Activated CD8-positive, alpha-beta memory T cell treated with anti-CD3 and anti-CD28 coated beads for 48 hours (primary cell): ENCODE measurements around the gene FAM72A.
"Not testable (repeated sequence)": the region's sequence is repeated elsewhere in the genome, so short reads cannot be mapped to it uniquely, and the experiment has no call there.

Experiments used
- DNase-seq, 3 experiments: peaks; one replicate each; pipeline ENCODE4 v3.0.0-alpha.2; 2020; ENCODE audit warnings: low read depth in 2 of 3, low spot score in 2 of 3

The FAM72A gene

GRCh38 chr1:206169794-206170193, 32.8 kb downstream of the FAM72A start:
- not testable (repeated sequence) for DNase-seq

- not testable (repeated sequence) for DNase-seq
Measured at GRCh38 chr1:206167350-206168029, 35.1 kb downstream of the FAM72A start.

DNA sequence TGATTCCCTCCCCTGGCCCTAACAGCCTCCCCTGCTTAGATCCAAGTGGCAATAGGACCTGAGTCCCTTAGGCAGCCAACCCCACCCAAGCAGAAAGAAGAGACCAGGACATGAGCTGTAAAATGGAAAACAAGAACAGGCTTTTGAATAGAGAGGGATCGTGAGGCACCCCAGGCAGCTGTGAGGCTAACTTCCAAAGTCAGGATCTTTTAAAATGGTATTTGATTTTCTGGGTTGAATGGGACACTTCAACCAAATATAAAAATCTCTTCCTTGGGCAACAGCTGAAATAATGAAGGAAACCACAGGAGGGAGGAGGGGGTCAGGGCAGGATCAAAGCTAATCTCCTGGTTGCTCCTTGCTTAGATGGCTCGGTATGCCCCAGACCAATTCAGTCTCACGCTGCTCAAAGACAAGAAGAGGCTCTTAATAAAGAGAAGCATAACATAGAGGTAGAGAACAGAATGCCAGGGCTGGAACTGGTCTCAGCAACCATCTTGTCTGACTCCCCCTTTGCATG, 56.8 kb downstream of the FAM72A start:
- DNase-seq = no peak

DNA sequence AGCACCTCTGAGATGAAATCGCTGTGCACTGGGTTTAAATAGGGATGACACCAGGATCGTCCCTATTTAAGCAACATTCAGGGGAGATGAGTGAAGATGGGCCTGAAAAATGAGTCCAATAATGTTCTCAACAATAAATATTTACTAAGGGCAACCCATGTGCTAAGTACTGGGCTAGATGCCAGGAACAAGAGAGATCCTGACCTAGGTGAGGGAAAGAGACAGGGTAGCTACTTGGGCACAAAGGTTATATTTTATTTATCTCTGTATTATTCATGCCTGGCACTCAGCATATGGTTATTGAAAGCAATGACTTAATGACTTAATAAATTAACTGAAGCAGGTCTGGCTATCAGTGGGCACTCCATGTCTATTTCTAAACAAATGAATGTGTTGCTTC, 58.0 kb downstream of the FAM72A start:
- DNase-seq = no peak

- DNase-seq = no peak
Measured at GRCh38 chr1:206143537-206144172, 59.0 kb downstream of the FAM72A start.

DNA sequence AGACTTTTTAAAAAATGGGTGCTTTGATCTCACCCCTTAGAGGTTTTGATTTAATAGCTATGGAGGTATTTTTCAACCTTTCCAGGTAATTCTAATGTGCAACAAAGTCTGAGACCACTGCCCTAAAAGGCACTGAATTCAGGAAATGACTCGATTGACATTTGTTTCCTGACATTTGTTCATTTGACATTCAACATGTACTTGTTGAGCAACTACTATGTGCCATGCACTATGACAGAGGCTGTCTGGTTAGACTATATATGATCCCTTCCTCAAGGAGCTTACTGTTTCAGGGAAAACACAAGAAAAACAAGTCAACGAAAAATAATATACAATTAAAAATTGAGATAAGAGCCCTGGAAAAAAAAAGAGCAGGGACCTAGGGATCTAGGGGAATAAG, 59.9 kb downstream of the FAM72A start:
- no peak for DNase-seq

DNA sequence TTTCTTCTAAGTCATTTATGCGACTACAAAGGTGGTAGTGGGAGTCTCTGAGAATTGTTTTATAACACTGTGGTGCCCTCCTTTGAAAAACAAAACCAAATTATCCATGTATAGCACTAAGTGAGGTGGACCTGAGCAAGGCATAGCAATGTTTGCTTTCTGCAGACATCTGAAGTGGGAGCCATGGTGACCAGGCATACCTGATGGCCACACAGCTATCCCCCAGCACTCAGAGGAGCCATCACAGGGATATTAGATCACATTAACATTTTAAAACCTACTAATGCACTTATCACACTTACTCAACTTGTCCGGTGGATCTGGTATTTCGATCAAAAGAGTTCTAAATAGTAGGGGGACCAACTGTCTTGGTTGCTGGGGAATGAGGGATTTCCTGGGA, 60.6 kb downstream of the FAM72A start:
- no peak for DNase-seq

DNA sequence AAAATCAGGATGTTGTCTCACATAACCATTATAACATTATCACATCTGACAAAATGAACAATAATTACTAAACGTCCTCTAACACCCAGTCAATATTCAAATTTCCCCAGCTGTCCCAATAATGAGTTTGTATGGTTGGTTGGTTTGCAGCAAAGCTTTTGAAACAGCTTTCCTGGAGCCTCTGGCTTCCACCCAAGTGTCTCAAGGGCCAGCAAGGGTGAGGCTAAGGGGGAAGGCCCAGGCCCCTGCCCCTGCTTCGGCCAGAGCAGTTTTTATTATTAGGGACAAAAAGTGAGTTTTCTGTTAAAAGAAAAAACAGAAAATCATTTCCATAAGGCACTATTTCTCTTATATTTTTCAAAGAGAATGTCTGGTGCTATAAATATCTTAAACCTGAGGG, 66.4 kb downstream of the FAM72A start:
- DNase-seq = no peak
